Measurements from ENCODE around the gene PPP6R1.
A peak's percentile ranks its signal among the peaks of the same experiment; 100 is the strongest.

The PPP6R1 gene

GRCh38 chr19:55249841-55250240 is 9.0 kb downstream of the PPP6R1 start:
- H2BK120ac ChIP-seq (ENCODE audit: low read depth, low read length) = no peak overlapping the region
- no peak overlapping the region for H3K56ac ChIP-seq (ENCODE audit: low read length)
- no peak overlapping the region for H3K9ac ChIP-seq (ENCODE audit: low read length)
- H4K8ac ChIP-seq (ENCODE audit: low read depth, low read length) = no peak overlapping the region
- H2BK5ac ChIP-seq (ENCODE audit: low read length) = no peak overlapping the region
- H3K79me2 ChIP-seq (ENCODE audit: control insufficient read depth, insufficient read depth, low read length) = peaks cover 54% of the 10 kb centered on the region
- no peak for DNase-seq
- no peak overlapping the region for H3K4ac ChIP-seq (ENCODE audit: low read depth, low read length)
- no peak overlapping the region for H3K27ac ChIP-seq (ENCODE audit: low read depth, low read length)
- no peaks in the 10 kb centered on the region for H3K27me3 ChIP-seq (ENCODE audit: insufficient read depth, low read length, poor library complexity)
- H3K23ac ChIP-seq (ENCODE audit: low read length) = no peak overlapping the region
- WGBS (ENCODE audit: extremely low coverage, insufficient coverage, low lambda C conversion rate) = no CpG with 5 or more reads among the region's 11 CpGs
- no peak overlapping the region for H2AK5ac ChIP-seq (ENCODE audit: low read length)
- H3K18ac ChIP-seq (ENCODE audit: low read length) = no peak overlapping the region
- no peaks in the 10 kb centered on the region for H3K4me1 ChIP-seq (ENCODE audit: control insufficient read depth, low read depth, low read length)
- H2BK15ac ChIP-seq (replicated peaks; ENCODE audit: low read depth) = no peak overlapping the region
- peaks cover 5% of the 10 kb centered on the region for H3K36me3 ChIP-seq (ENCODE audit: control insufficient read depth, insufficient read depth, low read length)
- peaks cover 46% of the 10 kb centered on the region for H3K79me1 ChIP-seq (ENCODE audit: low read length)
- no peak overlapping the region for H4K5ac ChIP-seq (ENCODE audit: low read length)
- no peak overlapping the region for H3K4me3 ChIP-seq (ENCODE audit: low read length)
- H3K4me2 ChIP-seq (ENCODE audit: low read length) = no peak overlapping the region

GRCh38 chr19:55248704-55249103 is 10.1 kb downstream of the PPP6R1 start:
- no peak overlapping the region for H3K4me3 ChIP-seq (ENCODE audit: low read length)
- peaks cover 11% of the 10 kb centered on the region for H3K36me3 ChIP-seq (ENCODE audit: control insufficient read depth, insufficient read depth, low read length)
- H3K27ac ChIP-seq (ENCODE audit: low read depth, low read length) = no peak overlapping the region
- H3K4ac ChIP-seq (ENCODE audit: low read depth, low read length) = no peak overlapping the region
- no peak overlapping the region for H4K5ac ChIP-seq (ENCODE audit: low read length)
- peaks cover 43% of the 10 kb centered on the region for H3K79me2 ChIP-seq (ENCODE audit: control insufficient read depth, insufficient read depth, low read length)
- no peak overlapping the region for H2BK5ac ChIP-seq (ENCODE audit: low read length)
- no peak for DNase-seq
- peaks cover 40% of the 10 kb centered on the region for H3K79me1 ChIP-seq (ENCODE audit: low read length)
- no peak overlapping the region for H2AK5ac ChIP-seq (ENCODE audit: low read length)
- WGBS (ENCODE audit: extremely low coverage, insufficient coverage, low lambda C conversion rate) = no CpG with 5 or more reads among the region's 9 CpGs
- no peak overlapping the region for H3K18ac ChIP-seq (ENCODE audit: low read length)
- no peak overlapping the region for H3K9ac ChIP-seq (ENCODE audit: low read length)
- H2BK120ac ChIP-seq (ENCODE audit: low read depth, low read length) = no peak overlapping the region
- H2BK15ac ChIP-seq (replicated peaks; ENCODE audit: low read depth) = no peak overlapping the region
- H3K4me2 ChIP-seq (ENCODE audit: low read length) = no peak overlapping the region
- no peak overlapping the region for H3K23ac ChIP-seq (ENCODE audit: low read length)
- H3K56ac ChIP-seq (ENCODE audit: low read length) = no peak overlapping the region
- H4K8ac ChIP-seq (ENCODE audit: low read depth, low read length) = no peak overlapping the region
- H3K4me1 ChIP-seq (ENCODE audit: control insufficient read depth, low read depth, low read length) = no peaks in the 10 kb centered on the region
- no peaks in the 10 kb centered on the region for H3K27me3 ChIP-seq (ENCODE audit: insufficient read depth, low read length, poor library complexity)

- Histone ChIP-seq H3K23ac (ENCODE audit: low read length) (no peak overlapping the region), H3K36me3 (ENCODE audit: control insufficient read depth, insufficient read depth, low read length) (peaks cover 11% of the 10 kb centered on the region), H2BK5ac (ENCODE audit: low read length) (no peak overlapping the region), H4K8ac (ENCODE audit: low read depth, low read length) (no peak overlapping the region), H3K27ac (ENCODE audit: low read depth, low read length) (no peak overlapping the region), H2BK120ac (ENCODE audit: low read depth, low read length) (no peak overlapping the region), H3K4me2 (ENCODE audit: low read length) (no peak overlapping the region), H3K4me1 (ENCODE audit: control insufficient read depth, low read depth, low read length) (no peaks in the 10 kb centered on the region), H4K5ac (ENCODE audit: low read length) (no peak overlapping the region), H3K79me2 (ENCODE audit: control insufficient read depth, insufficient read depth, low read length) (peaks cover 38% of the 10 kb centered on the region), H3K9ac (ENCODE audit: low read length) (no peak overlapping the region), H2BK15ac (replicated peaks; ENCODE audit: low read depth) (no peak overlapping the region), H3K18ac (ENCODE audit: low read length) (no peak overlapping the region), H3K27me3 (ENCODE audit: insufficient read depth, low read length, poor library complexity) (no peaks in the 10 kb centered on the region), H3K4ac (ENCODE audit: low read depth, low read length) (no peak overlapping the region), H3K4me3 (ENCODE audit: low read length) (no peak overlapping the region), H3K79me1 (ENCODE audit: low read length) (peaks cover 40% of the 10 kb centered on the region), H3K56ac (ENCODE audit: low read length) (no peak overlapping the region), H2AK5ac (ENCODE audit: low read length) (no peak overlapping the region)
- DNase-seq = no peak
- no CpG with 5 or more reads among the region's 10 CpGs for WGBS (ENCODE audit: extremely low coverage, insufficient coverage, low lambda C conversion rate)
These were observed 10.6 kb downstream of the PPP6R1 start for GRCh38 chr19:55248166-55248675.

- Histone ChIP-seq H3K18ac (ENCODE audit: low read length) (no peak overlapping the region), H3K4ac (ENCODE audit: low read depth, low read length) (no peak overlapping the region), H3K56ac (ENCODE audit: low read length) (no peak overlapping the region), H2BK15ac (replicated peaks; ENCODE audit: low read depth) (no peak overlapping the region), H3K4me1 (ENCODE audit: control insufficient read depth, low read depth, low read length) (no peaks in the 10 kb centered on the region), H3K4me3 (ENCODE audit: low read length) (no peak overlapping the region), H3K23ac (ENCODE audit: low read length) (no peak overlapping the region), H3K79me2 (ENCODE audit: control insufficient read depth, insufficient read depth, low read length) (peaks cover 33% of the 10 kb centered on the region), H4K8ac (ENCODE audit: low read depth, low read length) (no peak overlapping the region), H2BK5ac (ENCODE audit: low read length) (no peak overlapping the region), H3K79me1 (ENCODE audit: low read length) (peaks cover 40% of the 10 kb centered on the region), H4K5ac (ENCODE audit: low read length) (no peak overlapping the region), H3K36me3 (ENCODE audit: control insufficient read depth, insufficient read depth, low read length) (peaks cover 11% of the 10 kb centered on the region), H3K27ac (ENCODE audit: low read depth, low read length) (no peak overlapping the region), H3K27me3 (ENCODE audit: insufficient read depth, low read length, poor library complexity) (no peaks in the 10 kb centered on the region), H3K9ac (ENCODE audit: low read length) (no peak overlapping the region), H3K4me2 (ENCODE audit: low read length) (no peak overlapping the region), H2BK120ac (ENCODE audit: low read depth, low read length) (no peak overlapping the region), H2AK5ac (ENCODE audit: low read length) (no peak overlapping the region)
- peak; percentile 54 for DNase-seq
- WGBS (ENCODE audit: extremely low coverage, insufficient coverage, low lambda C conversion rate) = no CpG with 5 or more reads among the region's 10 CpGs
These were observed 11.2 kb downstream of the PPP6R1 start for GRCh38 chr19:55247621-55248099.

GRCh38 chr19:55246462-55247451 is 12.1 kb downstream of the PPP6R1 start:
- H3K23ac ChIP-seq (ENCODE audit: low read length) = no peak overlapping the region
- no peak overlapping the region for H2AK5ac ChIP-seq (ENCODE audit: low read length)
- H3K18ac ChIP-seq (ENCODE audit: low read length) = no peak overlapping the region
- H2BK120ac ChIP-seq (ENCODE audit: low read depth, low read length) = no peak overlapping the region
- H3K4me1 ChIP-seq (ENCODE audit: control insufficient read depth, low read depth, low read length) = no peaks in the 10 kb centered on the region
- no peak overlapping the region for H4K5ac ChIP-seq (ENCODE audit: low read length)
- H3K79me1 ChIP-seq (ENCODE audit: low read length) = peaks cover 38% of the 10 kb centered on the region
- peaks cover 11% of the 10 kb centered on the region for H3K36me3 ChIP-seq (ENCODE audit: control insufficient read depth, insufficient read depth, low read length)
- no peak overlapping the region for H3K27ac ChIP-seq (ENCODE audit: low read depth, low read length)
- H4K8ac ChIP-seq (ENCODE audit: low read depth, low read length) = no peak overlapping the region
- no peak overlapping the region for H3K4me2 ChIP-seq (ENCODE audit: low read length)
- no peaks in the 10 kb centered on the region for H3K27me3 ChIP-seq (ENCODE audit: insufficient read depth, low read length, poor library complexity)
- no peak overlapping the region for H2BK5ac ChIP-seq (ENCODE audit: low read length)
- no peak overlapping the region for H2BK15ac ChIP-seq (replicated peaks; ENCODE audit: low read depth)
- H3K4ac ChIP-seq (ENCODE audit: low read depth, low read length) = no peak overlapping the region
- no peak for DNase-seq
- WGBS (ENCODE audit: extremely low coverage, insufficient coverage, low lambda C conversion rate) = no CpG with 5 or more reads among the region's 40 CpGs
- no peak overlapping the region for H3K56ac ChIP-seq (ENCODE audit: low read length)
- no peak overlapping the region for H3K9ac ChIP-seq (ENCODE audit: low read length)
- H3K4me3 ChIP-seq (ENCODE audit: low read length) = no peak overlapping the region
- peaks cover 26% of the 10 kb centered on the region for H3K79me2 ChIP-seq (ENCODE audit: control insufficient read depth, insufficient read depth, low read length)

All from mesendoderm (in vitro differentiated cells).